Mammary epithelial cell (primary cell): ENCODE measurements around the gene CALML6.

ENCODE experiments used
- CTCF ChIP-seq, 2 donors: IDR thresholded peaks in 1 of 2; conservative IDR thresholded peaks in 1 of 2; 2 replicates each; pipeline ENCODE4 v1.5.1; 2011 to 2012; ENCODE audit warnings: inconsistent platforms in 2 of 2, low read length in 2 of 2, mild to moderate bottlenecking in 2 of 2, control low read depth in 1 of 2, low read depth in 1 of 2; ENCODE audit not compliant: insufficient read depth in 1 of 2; ENCODE audit errors: extremely low read depth in 1 of 2
- EZH2 ChIP-seq: IDR thresholded peaks from 2 replicates; pipeline ENCODE4 v1.6.1; 2012; ENCODE audit warnings: low read length, inconsistent platforms, borderline replicate concordance

- no peak for TF ChIP-seq CTCF (conservative IDR thresholded peaks at IDR 0.05 in 1 of 2, IDR thresholded peaks at IDR 0.05 in 1 of 2; ENCODE audit: extremely low read depth in 1 of 2, insufficient read depth in 1 of 2, low read depth in 1 of 2, low read length in 2 of 2)
- TF ChIP-seq EZH2: no peak
Observed at GRCh38 chr1:1938613-1939295, 23.7 kb downstream of the CALML6 start.
